Renal pelvis (tissue), 4 donors: ENCODE data around the gene POGZ. TPM values are rescaled to one million over a fixed set of nuclear protein-coding genes. Genes with fewer than 3 reads are reported as not detected.
"Not testable (repeated sequence)": the region's sequence is repeated elsewhere in the genome, so short reads cannot be mapped to it uniquely, and the experiment has no call there.

Experiments
- DNase-seq: peaks from one replicate; pipeline ENCODE4 v3.0.0-alpha.2; 2013
- polyA plus RNA-seq, 3 donors: library from polyadenylated mRNA; unstranded; fragments of 120-200 nt; gene quantifications; one replicate each; pipeline ENCODE4 v1.2.1, GENCODE V29; 2013; ENCODE audit not compliant: insufficient read length in 3 of 3

The POGZ gene
- polyA plus RNA-seq, 3 donors, result 94.8 to 158 (median 150) TPM

GRCh38 chr1:151478923-151479322 is 19.6 kb upstream of the POGZ start:
- DNase-seq, result no peak

- no peak for DNase-seq
These were observed 19.0 kb upstream of the POGZ start for GRCh38 chr1:151478140-151478812.

DNA sequence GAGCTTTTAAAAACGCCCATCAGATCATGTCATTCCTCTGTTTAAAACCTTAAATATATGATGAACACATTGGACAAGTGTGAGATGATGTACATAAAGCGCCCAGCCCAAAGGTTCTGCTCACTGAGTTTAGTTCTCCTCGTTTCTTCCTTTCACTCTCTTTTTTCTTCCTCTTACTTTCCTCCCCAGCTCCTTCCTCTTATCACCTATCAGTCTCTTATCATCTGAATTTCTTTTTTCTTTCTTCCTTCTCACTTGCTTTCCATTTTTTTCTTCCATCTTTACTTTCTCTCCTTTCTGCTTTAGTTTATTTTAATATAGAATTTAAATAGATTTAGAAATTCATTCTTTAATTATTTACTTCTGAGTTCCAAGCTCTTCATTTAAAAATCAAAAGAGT is 17.8 kb upstream of the POGZ start:
- no peak for DNase-seq

DNA sequence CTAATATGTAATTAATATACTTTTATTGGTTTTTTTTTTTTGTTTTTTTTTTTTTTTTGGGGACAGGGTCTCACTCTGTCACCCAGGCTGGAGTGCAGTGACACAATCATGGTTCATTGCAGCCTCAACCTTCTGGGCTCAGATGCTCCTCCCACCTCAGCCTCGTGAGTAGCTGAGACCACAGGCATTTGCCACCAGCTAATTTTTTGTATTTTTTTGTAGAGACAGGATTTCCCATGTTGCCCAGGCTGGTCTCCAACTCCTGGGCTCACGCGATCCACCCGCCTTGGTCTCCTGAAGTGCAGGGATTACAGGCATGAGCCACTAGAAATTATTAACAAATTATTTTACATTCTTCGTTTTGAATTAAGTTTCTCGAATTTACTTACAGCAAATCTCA is 16.8 kb upstream of the POGZ start:
- DNase-seq, result no peak

DNA sequence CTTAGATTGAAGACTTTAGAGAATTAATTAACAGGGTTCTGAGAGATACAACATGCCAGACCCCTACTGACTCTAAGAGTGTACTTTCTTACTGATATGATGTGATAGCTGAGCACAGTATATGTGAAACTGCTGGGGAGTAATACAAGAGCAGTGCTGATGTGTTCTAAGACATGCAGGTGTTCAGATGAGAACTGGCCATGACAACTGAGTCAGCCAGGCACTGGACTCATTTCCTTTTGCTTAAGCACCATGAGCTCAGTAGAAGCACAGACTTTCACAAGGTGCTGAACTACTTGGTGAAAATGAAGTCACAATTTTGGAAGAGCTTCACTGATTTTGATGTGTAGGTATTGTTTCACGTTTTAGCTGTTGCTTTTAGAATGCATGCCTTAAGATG is 15.9 kb upstream of the POGZ start:
- no peak for DNase-seq

DNA sequence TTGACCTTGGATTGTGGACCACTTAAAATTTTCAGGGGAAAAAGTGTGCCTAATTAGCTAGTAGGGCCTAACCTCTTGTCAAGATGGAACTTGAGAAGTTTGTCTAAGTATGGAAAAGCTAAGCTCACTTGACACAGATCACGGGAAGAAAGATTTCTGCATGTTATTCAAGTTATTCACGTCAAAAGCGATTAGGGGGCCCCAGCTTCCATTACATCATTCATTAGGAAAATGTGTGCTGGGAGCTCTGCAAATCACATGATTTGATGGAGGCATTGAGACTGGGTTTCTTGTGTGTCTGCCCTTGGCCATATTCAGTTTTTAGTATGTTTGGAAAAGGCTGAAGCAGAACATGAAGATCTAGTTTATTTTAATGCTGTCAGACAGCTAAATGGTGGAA is 15.5 kb upstream of the POGZ start:
- DNase-seq, result no peak

DNA sequence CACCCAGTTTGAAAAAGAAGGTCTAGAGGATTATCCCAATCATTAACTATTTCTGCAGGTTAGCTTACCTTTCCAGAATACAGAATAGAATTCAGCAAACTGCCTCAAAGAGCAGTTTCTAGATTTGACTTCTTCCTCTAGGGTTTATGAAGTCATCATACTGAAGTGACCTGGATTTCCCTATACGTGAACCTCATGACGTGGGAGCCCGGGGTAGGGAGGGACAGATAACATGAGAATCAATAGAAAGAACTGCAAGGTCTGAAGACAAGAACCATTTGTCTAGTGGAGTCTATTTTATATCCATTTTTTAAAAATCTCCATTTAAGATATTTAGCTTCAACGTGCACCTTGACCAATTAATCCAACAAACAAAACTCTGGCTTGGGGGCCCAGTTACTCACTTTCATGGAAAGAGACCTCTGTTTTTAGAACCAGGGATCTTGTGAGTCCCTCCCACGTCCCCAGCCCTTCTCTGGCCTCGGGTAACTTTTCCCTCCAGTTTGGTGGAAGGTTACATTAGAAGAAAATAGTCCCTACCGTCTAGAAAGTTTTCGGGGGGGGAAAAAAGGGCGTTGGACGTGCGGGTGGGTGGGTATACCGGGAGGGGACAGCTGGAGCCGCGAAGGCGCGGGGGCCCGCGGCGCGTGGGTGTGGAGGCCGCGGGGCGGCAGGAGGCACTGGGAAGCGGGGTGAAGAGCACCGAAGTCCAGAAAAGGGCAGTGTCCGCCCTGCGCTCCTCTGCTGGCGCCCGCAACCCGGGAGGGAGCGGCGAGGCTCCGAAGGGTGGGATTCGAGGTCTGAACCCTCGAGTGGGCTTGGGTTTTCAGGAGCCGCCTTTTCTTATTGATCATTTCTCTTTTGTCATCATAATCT is 13.8 kb upstream of the POGZ start:
- peak; percentile 80 for DNase-seq

DNA sequence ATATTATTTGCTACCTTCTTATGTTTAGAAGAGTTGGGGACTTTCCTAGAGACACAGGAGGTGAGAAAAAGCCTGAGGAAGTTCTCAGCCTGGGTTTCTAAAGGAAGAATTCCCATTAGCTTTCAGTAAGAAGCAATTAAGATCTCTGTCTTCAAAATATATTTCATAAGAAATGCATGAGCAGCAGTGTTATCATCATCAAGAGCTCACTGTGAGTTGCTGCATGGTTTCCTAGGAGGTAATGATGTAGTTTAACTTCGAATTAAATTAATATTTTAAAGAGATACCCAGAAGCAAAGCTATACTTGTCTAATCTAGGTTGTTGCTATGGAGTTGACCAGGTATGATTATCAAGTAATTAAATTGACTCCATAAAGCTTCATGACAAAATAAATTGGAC is 5.7 kb upstream of the POGZ start:
- DNase-seq, result no peak

DNA sequence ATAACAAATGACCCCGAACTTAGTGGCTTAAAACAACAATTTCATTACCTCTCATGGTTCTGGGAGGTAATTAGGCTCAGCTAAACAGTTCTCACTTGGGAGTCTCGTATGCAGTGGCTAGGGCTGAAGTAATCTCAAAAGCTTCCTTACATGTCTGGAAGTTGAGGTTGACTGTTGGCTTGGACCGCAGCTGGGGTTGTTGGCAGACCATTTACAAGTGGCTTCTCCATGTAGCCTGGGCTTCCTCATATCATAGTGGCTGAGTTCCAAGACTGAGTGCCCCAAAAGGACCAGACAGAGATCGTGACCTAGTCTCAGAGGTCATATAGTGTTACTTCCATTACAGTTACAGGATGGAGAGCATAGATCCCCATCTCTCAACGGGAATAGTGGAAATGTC is 2.4 kb upstream of the POGZ start:
- no peak for DNase-seq

GRCh38 chr1:151458802-151459330 is 428 bp downstream of the POGZ start:
- peak; percentile 43 for DNase-seq

DNA sequence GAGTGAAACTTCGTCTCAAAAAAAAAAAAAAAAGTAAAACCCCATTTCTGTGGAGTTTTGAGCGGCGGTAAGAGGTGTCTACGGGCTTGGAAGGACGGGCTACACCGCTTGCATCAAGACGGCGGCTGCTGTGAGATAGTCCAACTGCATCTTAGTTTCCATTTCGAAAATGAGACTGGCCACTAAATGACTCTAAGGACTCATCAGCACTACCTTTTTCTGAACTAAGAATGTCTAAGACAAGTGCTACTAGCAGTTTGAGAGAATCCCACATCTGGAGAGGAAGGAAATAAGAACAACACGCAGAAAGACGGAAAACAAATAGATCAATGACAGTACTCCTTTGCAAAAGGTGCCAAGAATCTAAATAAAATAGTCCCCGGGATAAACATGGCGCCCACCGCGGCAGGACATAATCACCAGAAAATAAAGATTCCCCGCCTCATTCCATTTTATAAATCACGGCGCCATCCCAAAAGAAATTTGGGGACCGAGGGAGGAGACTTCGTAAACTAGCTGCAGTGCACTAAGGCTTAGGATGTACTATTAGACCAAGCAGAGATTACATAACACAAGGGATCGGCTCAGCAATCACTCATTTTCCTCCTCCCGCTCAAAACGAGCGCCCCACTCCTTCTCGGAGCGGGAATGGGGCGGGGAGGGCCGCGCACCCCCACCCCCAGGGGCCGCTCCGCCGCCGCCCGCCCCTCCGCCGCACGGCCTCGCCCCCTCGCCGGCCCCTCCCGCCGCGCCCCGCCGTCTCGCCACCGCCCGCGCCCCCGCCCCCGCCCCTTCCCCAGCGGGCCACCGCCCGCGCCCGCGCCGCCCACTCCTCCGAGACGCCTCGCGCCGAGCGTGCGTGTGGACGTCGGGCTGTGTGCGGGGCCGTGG is 1.1 kb downstream of the POGZ start:
- DNase-seq, result peak; percentile 86

DNA sequence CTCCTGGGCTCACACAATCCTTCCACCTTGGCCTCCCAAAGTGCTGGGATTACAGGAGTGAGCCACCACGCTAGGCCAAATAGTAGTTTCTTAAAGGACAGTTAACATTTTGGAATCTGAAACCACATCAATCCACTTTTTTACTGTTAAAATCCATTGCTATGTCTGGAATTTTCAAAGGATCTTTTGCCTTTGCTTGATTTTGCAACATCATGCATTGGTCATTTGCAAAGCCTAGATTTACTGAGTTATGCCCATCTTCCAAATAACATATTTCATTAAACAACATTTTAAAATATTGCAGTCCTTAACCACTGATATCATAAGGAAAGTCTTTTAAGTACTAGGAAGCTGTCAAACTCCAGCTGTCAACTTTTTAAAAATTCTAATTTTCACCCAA is 3.3 kb downstream of the POGZ start:
- DNase-seq, result no peak

DNA sequence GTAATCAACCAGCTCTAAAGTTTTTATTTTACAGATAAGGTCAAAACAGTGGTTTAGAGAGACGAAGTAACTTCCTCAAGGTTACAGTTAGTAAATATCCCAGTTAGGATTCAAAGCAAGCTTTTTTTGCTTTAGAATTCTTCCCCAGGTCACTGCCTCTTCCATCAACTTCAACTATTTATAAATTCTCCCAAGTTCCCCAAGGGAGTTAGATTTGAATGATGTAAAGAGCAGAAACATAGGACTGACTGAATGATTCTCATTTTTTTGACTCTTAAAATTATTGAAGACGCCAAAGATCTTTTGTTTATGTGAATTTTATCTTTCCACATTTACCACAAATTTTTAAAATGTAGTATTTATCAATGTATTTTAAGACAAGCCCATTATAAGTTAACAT is 4.1 kb downstream of the POGZ start:
- DNase-seq, result no peak

DNA sequence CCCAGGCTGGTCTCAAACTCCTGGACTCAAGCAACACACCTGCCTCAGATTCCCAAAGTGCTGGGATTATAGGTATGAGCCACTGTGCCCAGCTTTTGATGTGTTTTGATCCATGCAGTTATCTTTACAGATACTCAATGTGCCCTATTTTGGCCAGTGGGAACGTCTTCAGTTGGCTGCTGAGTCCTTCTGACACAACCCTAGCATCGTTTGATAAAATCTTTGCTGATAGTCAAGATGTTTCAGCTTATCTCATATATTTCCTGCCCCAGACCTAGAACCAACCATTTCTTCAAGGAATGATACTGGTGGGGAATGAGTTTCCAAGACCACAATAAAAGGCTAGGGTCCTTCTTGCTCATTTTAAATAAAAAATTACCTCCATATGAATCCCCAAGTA is 11.6 kb downstream of the POGZ start:
- no peak for DNase-seq

DNA sequence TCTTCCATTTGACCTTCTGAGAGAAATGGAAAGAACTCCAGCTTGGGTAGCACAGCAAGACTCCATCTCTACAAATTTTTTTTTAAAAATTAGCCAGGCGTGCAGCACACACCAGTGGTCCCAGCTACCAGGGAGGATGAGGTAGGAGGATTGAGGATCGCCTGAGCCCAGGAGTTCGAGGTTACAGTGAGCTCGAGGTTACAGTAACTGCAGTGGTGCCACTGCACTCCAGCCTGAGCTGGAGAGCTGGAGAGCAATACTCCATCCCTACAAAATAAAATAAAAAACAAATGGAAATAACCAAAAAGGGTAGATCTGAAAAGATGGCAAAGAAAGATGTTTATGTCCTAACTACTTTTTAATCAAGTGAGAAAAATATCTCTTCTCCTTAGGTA is 14.5 kb downstream of the POGZ start:
- DNase-seq, result no peak

DNA sequence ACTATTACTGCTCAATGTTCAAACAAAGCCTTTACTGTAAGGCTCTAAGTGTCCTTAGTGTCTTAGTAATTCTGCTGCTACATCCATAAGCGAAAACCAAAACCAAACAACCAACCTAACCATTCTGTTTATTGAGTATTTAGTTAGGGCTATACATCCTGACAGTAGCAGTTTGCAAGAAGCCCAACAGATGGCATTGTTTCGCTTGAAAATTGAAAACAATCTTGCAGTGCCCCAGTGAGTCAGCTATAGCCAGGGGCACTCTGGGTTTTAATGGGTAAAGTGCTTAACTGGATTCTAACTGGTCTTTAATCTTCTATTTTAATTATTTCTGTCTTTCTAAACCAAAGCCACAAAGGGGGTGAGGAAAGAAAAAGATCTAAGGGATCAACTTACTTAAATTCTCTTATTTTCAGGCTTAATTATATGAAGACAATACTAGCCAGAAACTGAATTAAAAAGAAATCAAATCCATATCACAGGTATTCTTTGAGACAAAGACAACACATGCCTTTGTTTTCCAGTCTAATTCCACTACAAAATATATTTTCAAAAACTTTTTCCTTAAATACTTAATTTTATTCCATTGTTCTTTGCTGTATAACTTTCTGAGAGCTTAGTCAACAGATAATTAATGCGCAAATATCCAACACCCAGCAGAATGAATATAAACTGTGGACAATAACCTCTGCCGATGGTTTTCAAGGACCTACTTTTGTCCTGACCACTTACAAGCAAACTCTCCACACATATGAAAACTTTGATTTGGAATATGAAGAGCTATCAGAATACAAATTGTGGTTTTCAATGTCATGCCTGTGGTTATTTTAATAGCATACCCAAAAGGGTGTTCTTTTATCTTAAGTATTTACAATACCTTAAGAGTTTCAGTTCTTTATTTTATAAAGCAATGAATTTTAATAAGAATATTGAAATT is 15.2 kb downstream of the POGZ start:
- DNase-seq, result peak; percentile 58

DNA sequence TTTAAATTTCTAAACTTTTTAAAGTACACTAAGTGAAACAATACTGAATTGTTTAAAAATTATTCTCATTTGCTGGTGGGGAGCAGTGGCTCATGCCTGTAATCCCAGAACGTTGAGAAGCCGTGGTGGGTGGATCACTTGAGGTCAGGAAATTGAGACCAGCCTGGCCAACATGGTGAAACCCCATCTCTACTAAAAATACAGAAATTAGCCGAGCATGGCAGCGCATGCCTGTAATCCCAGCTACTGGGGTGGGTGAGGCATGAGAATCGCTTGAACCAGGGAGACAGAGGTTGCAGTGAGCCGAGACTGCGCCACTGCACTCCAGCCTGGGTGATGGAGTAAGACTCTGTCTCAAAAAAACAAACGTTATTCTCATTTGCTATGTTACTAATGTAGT is 21.9 kb downstream of the POGZ start:
- DNase-seq, result peak; percentile 23

DNA sequence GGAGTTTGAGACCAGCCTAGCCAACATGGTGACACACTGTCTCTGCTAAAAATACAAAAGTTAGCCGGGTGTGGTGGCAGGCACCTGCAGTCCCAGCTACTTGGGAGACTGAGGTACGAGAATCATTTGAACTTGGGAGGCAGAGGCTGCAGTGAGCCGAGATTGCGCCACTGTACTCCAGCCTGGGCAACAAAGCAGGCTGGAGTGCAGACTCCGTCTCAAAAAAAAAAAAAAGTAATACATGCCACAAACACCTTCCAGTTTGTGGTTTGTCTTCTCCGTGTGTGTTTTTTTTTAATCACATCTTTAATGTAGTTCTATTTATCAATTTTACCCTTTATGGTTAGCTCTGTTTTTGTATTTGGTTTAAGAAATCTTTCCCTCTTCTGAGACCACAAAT is 22.3 kb downstream of the POGZ start:
- no peak for DNase-seq

- DNase-seq, result no peak
These were observed 24.1 kb downstream of the POGZ start for GRCh38 chr1:151435174-151435573.

- not testable (repeated sequence) for DNase-seq
These were observed 25.5 kb downstream of the POGZ start for GRCh38 chr1:151433827-151434226.

GRCh38 chr1:151428068-151428467 is 31.2 kb downstream of the POGZ start:
- no peak for DNase-seq
